K562 (cell line): ENCODE results near the gene DPAGT1. TPM values are rescaled to one million over a fixed set of nuclear protein-coding genes. Genes with fewer than 3 reads are reported as not detected.

Experiments
- COPS2 ChIP-seq: fragments of 450-650 bp; conservative IDR thresholded peaks from 2 replicates; pipeline ENCODE4 v1.6.1; 2016; ENCODE audit warnings: mild to moderate bottlenecking, moderate library complexity
- ILK ChIP-seq: fragments of 450-650 bp; IDR thresholded peaks from 2 replicates; pipeline ENCODE4 v1.6.1; 2016; ENCODE audit warnings: missing genetic modification characterization, low read depth, mild to moderate bottlenecking, missing compliant biosample characterization, moderate library complexity, borderline replicate concordance
- IRF2 ChIP-seq: sonication (generic); formaldehyde crosslinking; IDR thresholded peaks from 2 replicates; pipeline ENCODE4 v1.8.1; 2022; ENCODE audit warnings: mild to moderate bottlenecking, missing genetic modification reagents
- JUN ChIP-seq, 2 experiments: sonication (generic) in 1 of 2; formaldehyde crosslinking in 1 of 2; IDR thresholded peaks; 2 replicates each; pipeline versions ENCODE4 v1.6.1 to v1.8.0; 2012 to 2022; ENCODE audit warnings: borderline replicate concordance in 2 of 2, mild to moderate bottlenecking in 2 of 2, improper control_type of control experiment in 1 of 2, low read depth in 1 of 2, low read length in 1 of 2, missing genetic modification reagents in 1 of 2
- MTF1 ChIP-seq: fragments of 250-450 bp; sonication (Bioruptor Pico); IDR thresholded peaks from 2 replicates; pipeline ENCODE4 v1.9.0; 2021; ENCODE audit warnings: moderate library complexity, mild to moderate bottlenecking, inconsistent platforms, borderline replicate concordance
- PTBP1 ChIP-seq: fragments of 200-400 bp; formaldehyde crosslinking; IDR thresholded peaks from 2 replicates; pipeline ENCODE4 v1.6.1; 2017; ENCODE audit warnings: low read depth, low read length
- ZNF696 ChIP-seq: fragments of 250-450 bp; sonication (Bioruptor Pico); conservative IDR thresholded peaks from 2 replicates; pipeline ENCODE4 v1.4.0; 2020; ENCODE audit warnings: mild to moderate bottlenecking, moderate library complexity
- ZNF780A ChIP-seq: fragments of 250-450 bp; sonication (Bioruptor Pico); IDR thresholded peaks from 2 replicates; pipeline ENCODE4 v1.5.0; 2021; ENCODE audit warnings: mild to moderate bottlenecking
- polyA plus RNA-seq, 8 experiments: library from polyadenylated mRNA; depleted of rRNA in 4 of 8; stranded (reverse) in 5 of 8; unstranded in 3 of 8; fragments of >200 nt; fragmentation: Nextera tagmentation in 2 of 8; fragmentation: Illumina TruSeq in 1 of 8; extraction: Ambion mirVana in 2 of 8; extraction: Trizol in 1 of 8; gene quantifications; 2 replicates each; pipeline versions ENCODE4 v1.2.1 to v1.2.3, GENCODE V29; 2011 to 2014; ENCODE audit warnings: inconsistent platforms in 1 of 8, missing spikeins in 1 of 8
- total RNA-seq, 7 experiments: library from RNA; depleted of rRNA in 6 of 7; stranded (reverse); fragments of >200 nt in 6 of 7; fragmentation: Illumina TruSeq in 2 of 7; extraction: Trizol in 2 of 7; gene quantifications; 2 replicates each; pipeline versions ENCODE4 v1.2.1 to v1.2.3, GENCODE V29; 2011 to 2021; ENCODE audit warnings: low replicate concordance in 1 of 7
- TF ChIP-seq, protein P1 (sequence below), 2 experiments: fragments of 450-650 bp in 1 of 2; sonication (generic) in 1 of 2; formaldehyde crosslinking in 1 of 2; IDR thresholded peaks; 2 replicates each; pipeline versions ENCODE4 v1.7.1 to v1.9.0; 2016 to 2022; ENCODE audit warnings: inconsistent platforms in 1 of 2, mild to moderate bottlenecking in 1 of 2, missing genetic modification reagents in 1 of 2
- TF ChIP-seq, protein P2 (sequence below): sonication (generic); formaldehyde crosslinking; IDR thresholded peaks from 2 replicates; pipeline ENCODE4 v1.8.0; 2023; ENCODE audit warnings: mild to moderate bottlenecking, missing genetic modification reagents
- TF ChIP-seq, protein P3 (sequence below): fragments of 450-650 bp; formaldehyde crosslinking; IDR thresholded peaks from 2 replicates; pipeline ENCODE4 v1.4.0; 2022; ENCODE audit warnings: missing genetic modification characterization

Gene DPAGT1
- total and polyA plus RNA-seq, 9 of the 15 experiments (the other 6 are each of a cell fraction or from before 2014, with no cell fraction given) = 29.9 to 135 (median 85.0) TPM

DNA sequence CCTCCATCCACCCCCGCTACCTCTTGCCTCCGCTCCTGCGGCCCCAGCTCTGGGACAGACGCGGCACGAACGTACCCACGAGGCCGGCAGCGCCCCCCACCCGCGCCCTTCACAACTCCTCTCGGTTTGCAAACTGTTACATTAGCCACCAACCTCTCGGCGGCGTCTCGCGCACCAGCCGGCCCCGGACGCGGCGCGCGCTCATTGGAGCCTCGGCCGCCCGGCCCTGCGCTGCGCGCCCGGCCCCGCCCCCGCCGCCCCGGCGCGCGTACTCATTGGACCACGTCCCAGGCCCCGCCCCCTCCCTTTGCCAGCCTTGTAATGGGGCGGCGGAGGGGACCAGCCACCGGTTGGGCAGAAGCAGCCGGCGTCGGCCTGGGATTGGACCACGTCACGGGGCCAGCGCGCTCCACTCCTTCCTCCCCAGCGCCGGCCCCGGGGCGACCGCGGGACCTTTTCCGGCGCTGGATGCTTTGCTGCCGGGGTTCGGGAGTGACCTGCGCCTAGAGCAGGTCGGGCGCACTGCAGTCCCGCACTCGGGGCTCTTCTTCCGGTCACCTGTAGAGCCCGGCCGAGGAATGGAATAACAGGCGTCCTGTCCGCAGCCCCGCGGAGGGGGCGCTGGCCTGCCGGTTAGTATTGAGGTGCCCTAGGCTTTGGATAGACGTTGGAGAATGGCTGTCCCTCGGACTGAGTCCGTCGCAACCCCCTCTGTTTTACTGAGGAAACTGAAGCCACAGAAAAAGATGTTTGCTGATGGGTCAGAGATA is 44.5 kb downstream of the DPAGT1 start, which contains the start of gene HYOU1 (continued):
- TF ChIP-seq ZNF696 (CRISPR knock-in tag) (no peak), MTF1 (CRISPR knock-in tag) (no peak), COPS2 (no peak), ZNF780A (CRISPR knock-in tag) (no peak), JUN (IDR thresholded peaks at IDR 0.05; ENCODE audit: borderline replicate concordance, low read depth, low read length) (no peak; the same call in 1 of the 2 replicates), JUN (CRISPR knock-in tag; IDR thresholded peaks at IDR 0.05; ENCODE audit: borderline replicate concordance) (no peak), IRF2 (no peak), PTBP1 (no peak), ILK (tag) (no peak)
- TF ChIP-seq, protein P1, sequence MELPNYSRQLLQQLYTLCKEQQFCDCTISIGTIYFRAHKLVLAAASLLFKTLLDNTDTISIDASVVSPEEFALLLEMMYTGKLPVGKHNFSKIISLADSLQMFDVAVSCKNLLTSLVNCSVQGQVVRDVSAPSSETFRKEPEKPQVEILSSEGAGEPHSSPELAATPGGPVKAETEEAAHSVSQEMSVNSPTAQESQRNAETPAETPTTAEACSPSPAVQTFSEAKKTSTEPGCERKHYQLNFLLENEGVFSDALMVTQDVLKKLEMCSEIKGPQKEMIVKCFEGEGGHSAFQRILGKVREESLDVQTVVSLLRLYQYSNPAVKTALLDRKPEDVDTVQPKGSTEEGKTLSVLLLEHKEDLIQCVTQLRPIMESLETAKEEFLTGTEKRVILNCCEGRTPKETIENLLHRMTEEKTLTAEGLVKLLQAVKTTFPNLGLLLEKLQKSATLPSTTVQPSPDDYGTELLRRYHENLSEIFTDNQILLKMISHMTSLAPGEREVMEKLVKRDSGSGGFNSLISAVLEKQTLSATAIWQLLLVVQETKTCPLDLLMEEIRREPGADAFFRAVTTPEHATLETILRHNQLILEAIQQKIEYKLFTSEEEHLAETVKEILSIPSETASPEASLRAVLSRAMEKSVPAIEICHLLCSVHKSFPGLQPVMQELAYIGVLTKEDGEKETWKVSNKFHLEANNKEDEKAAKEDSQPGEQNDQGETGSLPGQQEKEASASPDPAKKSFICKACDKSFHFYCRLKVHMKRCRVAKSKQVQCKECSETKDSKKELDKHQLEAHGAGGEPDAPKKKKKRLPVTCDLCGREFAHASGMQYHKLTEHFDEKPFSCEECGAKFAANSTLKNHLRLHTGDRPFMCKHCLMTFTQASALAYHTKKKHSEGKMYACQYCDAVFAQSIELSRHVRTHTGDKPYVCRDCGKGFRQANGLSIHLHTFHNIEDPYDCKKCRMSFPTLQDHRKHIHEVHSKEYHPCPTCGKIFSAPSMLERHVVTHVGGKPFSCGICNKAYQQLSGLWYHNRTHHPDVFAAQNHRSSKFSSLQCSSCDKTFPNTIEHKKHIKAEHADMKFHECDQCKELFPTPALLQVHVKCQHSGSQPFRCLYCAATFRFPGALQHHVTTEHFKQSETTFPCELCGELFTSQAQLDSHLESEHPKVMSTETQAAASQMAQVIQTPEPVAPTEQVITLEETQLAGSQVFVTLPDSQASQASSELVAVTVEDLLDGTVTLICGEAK (IDR thresholded peaks at IDR 0.05) = peak; percentile 86
- TF ChIP-seq, protein P1 (CRISPR knock-in tag; IDR thresholded peaks at IDR 0.05) = no peak
- TF ChIP-seq, protein P2, sequence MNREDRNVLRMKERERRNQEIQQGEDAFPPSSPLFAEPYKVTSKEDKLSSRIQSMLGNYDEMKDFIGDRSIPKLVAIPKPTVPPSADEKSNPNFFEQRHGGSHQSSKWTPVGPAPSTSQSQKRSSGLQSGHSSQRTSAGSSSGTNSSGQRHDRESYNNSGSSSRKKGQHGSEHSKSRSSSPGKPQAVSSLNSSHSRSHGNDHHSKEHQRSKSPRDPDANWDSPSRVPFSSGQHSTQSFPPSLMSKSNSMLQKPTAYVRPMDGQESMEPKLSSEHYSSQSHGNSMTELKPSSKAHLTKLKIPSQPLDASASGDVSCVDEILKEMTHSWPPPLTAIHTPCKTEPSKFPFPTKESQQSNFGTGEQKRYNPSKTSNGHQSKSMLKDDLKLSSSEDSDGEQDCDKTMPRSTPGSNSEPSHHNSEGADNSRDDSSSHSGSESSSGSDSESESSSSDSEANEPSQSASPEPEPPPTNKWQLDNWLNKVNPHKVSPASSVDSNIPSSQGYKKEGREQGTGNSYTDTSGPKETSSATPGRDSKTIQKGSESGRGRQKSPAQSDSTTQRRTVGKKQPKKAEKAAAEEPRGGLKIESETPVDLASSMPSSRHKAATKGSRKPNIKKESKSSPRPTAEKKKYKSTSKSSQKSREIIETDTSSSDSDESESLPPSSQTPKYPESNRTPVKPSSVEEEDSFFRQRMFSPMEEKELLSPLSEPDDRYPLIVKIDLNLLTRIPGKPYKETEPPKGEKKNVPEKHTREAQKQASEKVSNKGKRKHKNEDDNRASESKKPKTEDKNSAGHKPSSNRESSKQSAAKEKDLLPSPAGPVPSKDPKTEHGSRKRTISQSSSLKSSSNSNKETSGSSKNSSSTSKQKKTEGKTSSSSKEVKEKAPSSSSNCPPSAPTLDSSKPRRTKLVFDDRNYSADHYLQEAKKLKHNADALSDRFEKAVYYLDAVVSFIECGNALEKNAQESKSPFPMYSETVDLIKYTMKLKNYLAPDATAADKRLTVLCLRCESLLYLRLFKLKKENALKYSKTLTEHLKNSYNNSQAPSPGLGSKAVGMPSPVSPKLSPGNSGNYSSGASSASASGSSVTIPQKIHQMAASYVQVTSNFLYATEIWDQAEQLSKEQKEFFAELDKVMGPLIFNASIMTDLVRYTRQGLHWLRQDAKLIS = peak; percentile 75; the same call in 1 of the 2 replicates
- TF ChIP-seq, protein P3, sequence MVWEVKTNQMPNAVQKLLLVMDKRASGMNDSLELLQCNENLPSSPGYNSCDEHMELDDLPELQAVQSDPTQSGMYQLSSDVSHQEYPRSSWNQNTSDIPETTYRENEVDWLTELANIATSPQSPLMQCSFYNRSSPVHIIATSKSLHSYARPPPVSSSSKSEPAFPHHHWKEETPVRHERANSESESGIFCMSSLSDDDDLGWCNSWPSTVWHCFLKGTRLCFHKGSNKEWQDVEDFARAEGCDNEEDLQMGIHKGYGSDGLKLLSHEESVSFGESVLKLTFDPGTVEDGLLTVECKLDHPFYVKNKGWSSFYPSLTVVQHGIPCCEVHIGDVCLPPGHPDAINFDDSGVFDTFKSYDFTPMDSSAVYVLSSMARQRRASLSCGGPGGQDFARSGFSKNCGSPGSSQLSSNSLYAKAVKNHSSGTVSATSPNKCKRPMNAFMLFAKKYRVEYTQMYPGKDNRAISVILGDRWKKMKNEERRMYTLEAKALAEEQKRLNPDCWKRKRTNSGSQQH (CRISPR knock-in tag) = no peak
